Endodermal cell (in vitro differentiated cells): ENCODE results near the gene PDE4D. TPM values are rescaled to one million over a fixed set of nuclear protein-coding genes. Genes with fewer than 3 reads are reported as not detected.

Source experiments
- DNase-seq: peaks from one replicate; pipeline ENCODE4 v3.0.0-alpha.2; 2017
- H3K27ac ChIP-seq: 2 replicates; pipeline ENCODE4 v1.5.1; 2013; ENCODE audit warnings: mild to moderate bottlenecking, low read depth, low read length, moderate library complexity
- H3K27me3 ChIP-seq: 2 replicates; pipeline ENCODE4 v1.6.1; 2013; ENCODE audit warnings: mild to moderate bottlenecking, low read length, moderate library complexity; ENCODE audit not compliant: insufficient read depth, control insufficient read depth, poor library complexity, severe bottlenecking
- H3K36me3 ChIP-seq: 2 replicates; pipeline ENCODE4 v1.7.0; 2013; ENCODE audit warnings: mild to moderate bottlenecking, low read length, moderate library complexity; ENCODE audit not compliant: control insufficient read depth, insufficient read depth
- H3K4me1 ChIP-seq: one replicate; pipeline ENCODE4 v1.7.0; 2013; ENCODE audit warnings: low read length; ENCODE audit not compliant: control insufficient read depth, insufficient read depth
- H3K4me3 ChIP-seq: 2 replicates; pipeline ENCODE4 v1.5.1; 2013; ENCODE audit warnings: mild to moderate bottlenecking, low read length, moderate library complexity
- H3K9ac ChIP-seq: 2 replicates; pipeline ENCODE4 v1.6.1; 2013; ENCODE audit warnings: mild to moderate bottlenecking, low read length, moderate library complexity; ENCODE audit not compliant: poor library complexity, severe bottlenecking; ENCODE audit errors: extremely low read depth
- H3K9me3 ChIP-seq: 2 replicates; pipeline ENCODE4 v1.6.1; 2013; ENCODE audit warnings: mild to moderate bottlenecking, low read length, moderate library complexity; ENCODE audit not compliant: control insufficient read depth
- H3K27ac Mint-ChIP-seq: 2 replicates; pipeline ENCODE4 v1.8.0; 2020; ENCODE audit warnings: mixed read lengths
- H3K27me3 Mint-ChIP-seq: 2 replicates; pipeline ENCODE4 v1.8.0; 2021; ENCODE audit warnings: mild to moderate bottlenecking, mixed read lengths; ENCODE audit not compliant: insufficient read depth
- H3K36me3 Mint-ChIP-seq: 2 replicates; pipeline ENCODE4 v1.8.0; 2020; ENCODE audit warnings: low read depth, mixed read lengths
- H3K4me1 Mint-ChIP-seq: 2 replicates; pipeline ENCODE4 v1.8.0; 2020; ENCODE audit warnings: mixed read lengths
- H3K4me3 Mint-ChIP-seq: 2 replicates; pipeline ENCODE4 v1.8.0; 2020; ENCODE audit warnings: mild to moderate bottlenecking, moderate library complexity, mixed read lengths
- H3K9me3 Mint-ChIP-seq: 2 replicates; pipeline ENCODE4 v1.8.0; 2020; ENCODE audit warnings: mild to moderate bottlenecking, mixed read lengths
- WGBS, 2 experiments: methylation state at CpG; one replicate each; pipeline versions ENCODE4 v1.1.5 to v1.1.7; 2013; ENCODE audit warnings: missing lambda C conversion rate in 2 of 2, mixed read lengths in 1 of 2; ENCODE audit not compliant: insufficient coverage in 1 of 2, insufficient read length in 1 of 2; 5-methylcytosine and 5-hydroxymethylcytosine counted together
- total RNA-seq, 2 donors: library from RNA; stranded (reverse); fragmentation: NEBNext Ultra II Directional in 1 of 2; extraction: Animal tissue kit (Norgen Biotek cat#: 25700) in 1 of 2; gene quantifications; 2 replicates in 1 of 2; 3 replicates in 1 of 2; pipeline ENCODE4 v1.2.1, GENCODE V29; 2021
- TF ChIP-seq, protein P1 (sequence below): fragments of 200-600 bp; sonication (generic); conservative IDR thresholded peaks from 2 replicates; pipeline ENCODE4 v1.5.0; 2021; ENCODE audit warnings: antibody characterized with exemption, mild to moderate bottlenecking

Gene PDE4D
- total RNA-seq, 2 donors from 2014 or later: 9.2 to 11.4 TPM

DNA sequence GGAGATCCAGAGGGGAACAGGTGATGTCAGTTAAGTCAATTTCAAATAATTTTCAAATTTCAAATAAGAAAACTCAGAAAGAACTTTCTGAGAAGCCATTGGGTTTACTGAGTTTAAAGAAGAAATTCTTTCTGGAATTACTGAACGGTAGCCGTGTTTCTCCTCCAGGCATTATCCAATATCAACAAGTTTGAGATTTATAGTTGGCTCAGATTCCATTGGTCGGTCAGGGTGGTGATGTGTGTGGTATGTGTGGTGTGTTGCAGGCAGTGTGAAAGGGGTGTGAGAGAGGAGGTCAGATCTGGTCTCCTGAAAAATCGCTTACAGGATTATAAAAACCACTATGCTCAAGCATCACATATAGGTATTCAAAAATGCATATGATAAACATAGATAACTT lies 60.1 kb downstream of the PDE4D start:
- peaks cover 4% of the 10 kb centered on the region for H3K4me1 ChIP-seq
- 93 to 100% methylated on average over 1 to 3 of the region's 4 CpGs for WGBS, 2 experiments
- H3K27me3 Mint-ChIP-seq: no peaks in the 10 kb centered on the region
- no peaks in the 10 kb centered on the region for H3K9me3 ChIP-seq
- no peaks in the 10 kb centered on the region for H3K9me3 Mint-ChIP-seq
- no peak overlapping the region for H3K27ac Mint-ChIP-seq
- H3K36me3 ChIP-seq: no peaks in the 10 kb centered on the region
- H3K36me3 Mint-ChIP-seq: no peaks in the 10 kb centered on the region
- H3K9ac ChIP-seq: no peak overlapping the region
- H3K27me3 ChIP-seq: no peaks in the 10 kb centered on the region
- H3K4me3 ChIP-seq: no peak overlapping the region
- DNase-seq: no peak
- H3K4me1 Mint-ChIP-seq: peaks cover 27% of the 10 kb centered on the region
- no peak overlapping the region for H3K27ac ChIP-seq
- H3K4me3 Mint-ChIP-seq: no peak overlapping the region
- TF ChIP-seq, protein P1, sequence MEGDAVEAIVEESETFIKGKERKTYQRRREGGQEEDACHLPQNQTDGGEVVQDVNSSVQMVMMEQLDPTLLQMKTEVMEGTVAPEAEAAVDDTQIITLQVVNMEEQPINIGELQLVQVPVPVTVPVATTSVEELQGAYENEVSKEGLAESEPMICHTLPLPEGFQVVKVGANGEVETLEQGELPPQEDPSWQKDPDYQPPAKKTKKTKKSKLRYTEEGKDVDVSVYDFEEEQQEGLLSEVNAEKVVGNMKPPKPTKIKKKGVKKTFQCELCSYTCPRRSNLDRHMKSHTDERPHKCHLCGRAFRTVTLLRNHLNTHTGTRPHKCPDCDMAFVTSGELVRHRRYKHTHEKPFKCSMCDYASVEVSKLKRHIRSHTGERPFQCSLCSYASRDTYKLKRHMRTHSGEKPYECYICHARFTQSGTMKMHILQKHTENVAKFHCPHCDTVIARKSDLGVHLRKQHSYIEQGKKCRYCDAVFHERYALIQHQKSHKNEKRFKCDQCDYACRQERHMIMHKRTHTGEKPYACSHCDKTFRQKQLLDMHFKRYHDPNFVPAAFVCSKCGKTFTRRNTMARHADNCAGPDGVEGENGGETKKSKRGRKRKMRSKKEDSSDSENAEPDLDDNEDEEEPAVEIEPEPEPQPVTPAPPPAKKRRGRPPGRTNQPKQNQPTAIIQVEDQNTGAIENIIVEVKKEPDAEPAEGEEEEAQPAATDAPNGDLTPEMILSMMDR: no peak

DNA sequence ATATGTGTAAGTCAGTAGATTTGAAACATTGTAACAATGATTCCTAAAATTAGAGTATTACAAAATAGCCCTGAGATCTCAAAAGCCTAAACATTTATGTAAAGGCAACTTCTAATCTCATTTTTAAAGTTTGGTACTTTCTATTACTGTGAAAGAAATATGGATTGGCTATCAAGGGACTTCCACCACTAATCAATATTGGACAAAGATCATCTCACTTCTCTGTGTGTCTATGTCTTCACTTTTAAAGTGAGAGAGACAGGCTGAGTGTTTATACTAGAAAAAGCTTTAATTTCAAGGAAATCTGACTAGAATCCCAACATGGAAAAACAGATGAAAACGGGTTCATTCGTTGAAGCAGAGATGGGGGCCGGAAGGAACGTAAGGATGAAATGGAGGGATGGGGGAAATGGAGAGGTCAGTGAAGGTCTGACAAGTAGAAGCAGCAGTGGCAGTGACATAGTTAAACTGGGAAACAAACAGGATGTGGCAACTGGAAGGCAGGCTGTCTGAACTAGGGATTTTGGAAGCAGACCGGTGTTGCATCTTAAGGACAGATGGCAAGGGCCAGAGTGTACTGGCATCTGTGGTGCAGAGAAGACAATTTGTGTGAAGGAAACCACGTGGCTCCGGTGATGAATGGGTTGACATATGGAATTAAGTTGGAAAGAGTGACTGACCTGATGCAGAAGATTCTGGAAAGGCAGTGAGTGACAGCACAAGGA lies 60.8 kb downstream of the PDE4D start:
- Mint-ChIP-seq H3K36me3 (no peaks in the 10 kb centered on the region), H3K9me3 (no peaks in the 10 kb centered on the region), H3K27me3 (no peaks in the 10 kb centered on the region), H3K4me1 (peaks cover 27% of the 10 kb centered on the region), H3K27ac (no peak overlapping the region), H3K4me3 (no peak overlapping the region)
- TF ChIP-seq, protein P1: no peak
- WGBS, 2 experiments: 87 to 92% methylated on average over 7 of the region's 7 CpGs
- H3K4me3 ChIP-seq: no peak overlapping the region
- H3K36me3 ChIP-seq: no peaks in the 10 kb centered on the region
- H3K9me3 ChIP-seq: no peaks in the 10 kb centered on the region
- no peak overlapping the region for H3K27ac ChIP-seq
- no peak overlapping the region for H3K9ac ChIP-seq
- no peak for DNase-seq
- H3K4me1 ChIP-seq: peaks cover 5% of the 10 kb centered on the region
- no peaks in the 10 kb centered on the region for H3K27me3 ChIP-seq

DNA sequence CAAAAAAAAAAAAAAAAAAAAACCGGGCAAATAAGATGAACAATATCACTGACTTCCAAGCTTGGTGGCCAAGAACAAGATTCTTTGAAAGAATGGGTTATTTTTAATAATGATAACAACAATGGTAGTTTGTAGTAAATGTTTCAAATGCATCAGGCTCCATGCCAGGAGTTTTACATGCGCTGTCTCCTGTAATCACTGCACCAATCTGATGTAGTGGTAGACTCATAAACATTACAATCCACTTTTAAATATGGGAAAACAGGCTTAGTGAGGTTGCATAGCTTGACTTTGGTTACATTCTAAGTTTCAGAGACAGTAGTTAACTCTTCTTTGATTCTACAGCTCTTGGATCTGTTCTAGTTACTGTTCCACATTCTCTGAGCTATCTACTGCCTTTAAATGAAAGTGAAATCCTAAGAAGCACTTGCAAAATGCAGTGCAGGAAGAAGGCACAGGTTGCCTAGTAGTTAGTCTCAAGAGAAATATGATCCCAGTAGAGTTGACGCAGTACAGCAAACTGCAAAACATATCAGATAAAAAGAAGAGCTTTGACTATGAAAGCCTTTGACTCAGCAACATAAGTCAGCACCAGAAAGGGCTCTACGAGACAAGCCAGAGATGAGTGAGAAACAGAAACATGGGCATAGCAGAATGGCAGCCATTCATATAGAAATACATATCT lies 62.1 kb downstream of the PDE4D start:
- H3K4me3 ChIP-seq: no peak overlapping the region
- H3K27me3 Mint-ChIP-seq: no peaks in the 10 kb centered on the region
- no peaks in the 10 kb centered on the region for H3K9me3 ChIP-seq
- H3K4me1 Mint-ChIP-seq: peaks cover 39% of the 10 kb centered on the region
- TF ChIP-seq, protein P1: no peak
- no peak overlapping the region for H3K4me3 Mint-ChIP-seq
- peaks cover 5% of the 10 kb centered on the region for H3K4me1 ChIP-seq
- 85 to 100% methylated on average over 2 to 4 of the region's 4 CpGs for WGBS, 2 experiments
- H3K9ac ChIP-seq: no peak overlapping the region
- no peaks in the 10 kb centered on the region for H3K27me3 ChIP-seq
- H3K27ac Mint-ChIP-seq: no peak overlapping the region
- no peaks in the 10 kb centered on the region for H3K36me3 ChIP-seq
- H3K36me3 Mint-ChIP-seq: no peaks in the 10 kb centered on the region
- no peak for DNase-seq
- no peaks in the 10 kb centered on the region for H3K9me3 Mint-ChIP-seq
- H3K27ac ChIP-seq: no peak overlapping the region
